H9 (cell line): ENCODE measurements around the gene TDP1. TPM values are rescaled to one million over a fixed set of nuclear protein-coding genes. Genes with fewer than 3 reads are reported as not detected.

ENCODE experiments used
- DNase-seq: peaks from one replicate; pipeline ENCODE4 v3.0.0-alpha.2; 2017
- H2AFZ ChIP-seq: one replicate; pipeline ENCODE4 v1.6.1; 2013; ENCODE audit warnings: mild to moderate bottlenecking, low read length, control low read depth, moderate library complexity
- H2AK5ac ChIP-seq: 2 replicates; pipeline ENCODE4 v1.6.1; 2013; ENCODE audit warnings: low read length, control low read depth, mixed read lengths; ENCODE audit not compliant: insufficient read length
- H2BK120ac ChIP-seq: one replicate; pipeline ENCODE4 v1.6.1; 2013; ENCODE audit warnings: low read depth, mild to moderate bottlenecking, low read length, control low read depth, inconsistent platforms; ENCODE audit not compliant: poor library complexity, severe bottlenecking
- H2BK12ac ChIP-seq: 2 replicates; pipeline ENCODE4 v1.6.1; 2013; ENCODE audit warnings: low read length, control low read depth, mixed read lengths, low read depth; ENCODE audit not compliant: insufficient read length
- H2BK15ac ChIP-seq: 2 replicates; pipeline ENCODE4 v1.6.1; 2013; ENCODE audit warnings: low read depth, low read length, control low read depth
- H2BK20ac ChIP-seq: one replicate; pipeline ENCODE4 v1.6.1; 2013; ENCODE audit warnings: low read depth, mild to moderate bottlenecking, low read length, control low read depth, inconsistent platforms; ENCODE audit not compliant: poor library complexity, severe bottlenecking
- H2BK5ac ChIP-seq: 2 replicates; pipeline ENCODE4 v1.6.1; 2013; ENCODE audit warnings: low read length, control low read depth, mixed read lengths; ENCODE audit not compliant: insufficient read length
- H3K14ac ChIP-seq: 2 replicates; pipeline ENCODE4 v1.6.1; 2013; ENCODE audit warnings: low read length, control low read depth; ENCODE audit not compliant: insufficient read depth
- H3K18ac ChIP-seq: 2 replicates; pipeline ENCODE4 v1.6.1; 2013; ENCODE audit warnings: low read depth, mild to moderate bottlenecking, mixed read lengths, low read length, control low read depth; ENCODE audit not compliant: insufficient read length
- H3K23ac ChIP-seq: 2 replicates; pipeline ENCODE4 v1.6.1; 2013; ENCODE audit warnings: low read length, control low read depth, mixed read lengths, low read depth; ENCODE audit not compliant: insufficient read length
- H3K23me2 ChIP-seq: 2 replicates; pipeline ENCODE4 v1.6.1; 2013; ENCODE audit warnings: low read depth, mild to moderate bottlenecking, mixed read lengths, low read length, control low read depth; ENCODE audit not compliant: insufficient read length, poor library complexity, severe bottlenecking
- H3K27ac ChIP-seq: 2 replicates; pipeline ENCODE4 v1.5.1; 2013; ENCODE audit warnings: low read length, control low read depth, mixed read lengths, low read depth; ENCODE audit not compliant: insufficient read length
- H3K27me3 ChIP-seq: 2 replicates; pipeline ENCODE4 v1.6.1; 2013; ENCODE audit warnings: low read length, control low read depth, inconsistent platforms; ENCODE audit not compliant: insufficient read depth
- H3K4ac ChIP-seq: 2 replicates; pipeline ENCODE4 v1.6.1; 2013; ENCODE audit warnings: low read depth, mild to moderate bottlenecking, control low read depth, inconsistent platforms, low read length, moderate library complexity
- H3K4me1 ChIP-seq: 2 replicates; pipeline ENCODE4 v1.6.1; 2013; ENCODE audit warnings: low read length, control low read depth, inconsistent platforms; ENCODE audit not compliant: insufficient read depth
- H3K4me2 ChIP-seq: 2 replicates; pipeline ENCODE4 v1.6.1; 2013; ENCODE audit warnings: low read length, control low read depth, mixed read lengths; ENCODE audit not compliant: insufficient read length, insufficient read depth
- H3K56ac ChIP-seq: 2 replicates; pipeline ENCODE4 v1.6.1; 2013; ENCODE audit warnings: low read depth, mild to moderate bottlenecking, mixed read lengths, low read length, control low read depth; ENCODE audit not compliant: insufficient read length
- H3K79me1 ChIP-seq: 2 replicates; pipeline ENCODE4 v1.6.1; 2013; ENCODE audit warnings: low read depth, mild to moderate bottlenecking, moderate library complexity, low read length, control low read depth, inconsistent platforms; ENCODE audit not compliant: insufficient read depth, poor library complexity, severe bottlenecking
- H3K79me2 ChIP-seq: 2 replicates; pipeline ENCODE4 v1.6.1; 2013; ENCODE audit warnings: low read length, control low read depth, inconsistent platforms; ENCODE audit not compliant: insufficient read depth
- H3K9ac ChIP-seq: 2 replicates; pipeline ENCODE4 v1.6.1; 2013; ENCODE audit warnings: low read length, control low read depth, mixed read lengths; ENCODE audit not compliant: insufficient read length; ENCODE audit errors: extremely low read depth
- H3K9me3 ChIP-seq: one replicate; pipeline ENCODE4 v1.6.1; 2013; ENCODE audit warnings: low read depth, low read length, inconsistent platforms; ENCODE audit not compliant: control insufficient read depth
- H3T11ph ChIP-seq: one replicate; pipeline ENCODE4 v1.6.1; 2013; ENCODE audit warnings: mild to moderate bottlenecking, low read length, control low read depth, inconsistent platforms
- H4K20me1 ChIP-seq: one replicate; pipeline ENCODE4 v1.6.1; 2013; ENCODE audit not compliant: control insufficient read depth, insufficient read length, insufficient read depth
- H4K5ac ChIP-seq: 2 replicates; pipeline ENCODE4 v1.6.1; 2013; ENCODE audit warnings: low read depth, mild to moderate bottlenecking, mixed read lengths, low read length, control low read depth; ENCODE audit not compliant: insufficient read length
- H4K8ac ChIP-seq: replicated peaks from 2 replicates; pipeline ENCODE4 v1.6.1; 2013; ENCODE audit warnings: low read length, control low read depth, mixed read lengths, low read depth; ENCODE audit not compliant: insufficient read length
- H4K91ac ChIP-seq: 2 replicates; pipeline ENCODE4 v1.6.1; 2013; ENCODE audit warnings: low read depth, mild to moderate bottlenecking, moderate library complexity, mixed read lengths, low read length, control low read depth; ENCODE audit not compliant: insufficient read length
- H3K27ac Mint-ChIP-seq, 3 experiments: 2 replicates in 2 of 3; 3 replicates in 1 of 3; pipeline ENCODE4 v1.8.0; 2020 to 2021; ENCODE audit warnings: mixed read lengths in 3 of 3, mild to moderate bottlenecking in 1 of 3, moderate library complexity in 1 of 3
- H3K27me3 Mint-ChIP-seq: 2 replicates; pipeline ENCODE4 v1.8.0; 2021; ENCODE audit warnings: low read depth, mild to moderate bottlenecking, moderate library complexity, mixed read lengths
- H3K36me3 Mint-ChIP-seq, 3 experiments: 2 replicates in 2 of 3; 3 replicates in 1 of 3; pipeline ENCODE4 v1.8.0; 2020 to 2021; ENCODE audit warnings: low read depth in 3 of 3, mixed read lengths in 3 of 3; ENCODE audit not compliant: insufficient read depth in 1 of 3
- H3K4me1 Mint-ChIP-seq, 2 experiments: 2 replicates each; pipeline ENCODE4 v1.8.0; 2020; ENCODE audit warnings: mixed read lengths in 2 of 2
- H3K4me3 Mint-ChIP-seq, 2 experiments: 2 replicates in 1 of 2; 3 replicates in 1 of 2; pipeline ENCODE4 v1.8.0; 2020 to 2021; ENCODE audit warnings: mild to moderate bottlenecking in 2 of 2, mixed read lengths in 2 of 2, moderate library complexity in 1 of 2
- H3K9me3 Mint-ChIP-seq, 2 experiments: 2 replicates in 1 of 2; 3 replicates in 1 of 2; pipeline ENCODE4 v1.8.0; 2020; ENCODE audit warnings: mild to moderate bottlenecking in 2 of 2, mixed read lengths in 2 of 2, moderate library complexity in 1 of 2
- WGBS: extraction: QIAGEN DNeasy Blood & Tissue Kit; methylation state at CpG from one replicate; pipeline ENCODE4 v1.1.7; 2013; ENCODE audit warnings: missing lambda C conversion rate, low lambda C conversion rate, mixed read lengths; ENCODE audit not compliant: insufficient read length; ENCODE audit errors: extremely low coverage; 5-methylcytosine and 5-hydroxymethylcytosine counted together
- total RNA-seq: library from RNA; stranded (reverse); gene quantifications from 2 replicates; pipeline ENCODE4 v1.2.1, GENCODE V29; 2021
- TF ChIP-seq, protein P1 (sequence below): fragments of 200-600 bp; sonication (generic); conservative IDR thresholded peaks from 3 replicates; pipeline ENCODE4 v1.8.0; 2021; ENCODE audit warnings: antibody characterized with exemption, mild to moderate bottlenecking

Gene TDP1
- total RNA-seq, 1 experiment from 2014 or later = 53.4 TPM

DNA sequence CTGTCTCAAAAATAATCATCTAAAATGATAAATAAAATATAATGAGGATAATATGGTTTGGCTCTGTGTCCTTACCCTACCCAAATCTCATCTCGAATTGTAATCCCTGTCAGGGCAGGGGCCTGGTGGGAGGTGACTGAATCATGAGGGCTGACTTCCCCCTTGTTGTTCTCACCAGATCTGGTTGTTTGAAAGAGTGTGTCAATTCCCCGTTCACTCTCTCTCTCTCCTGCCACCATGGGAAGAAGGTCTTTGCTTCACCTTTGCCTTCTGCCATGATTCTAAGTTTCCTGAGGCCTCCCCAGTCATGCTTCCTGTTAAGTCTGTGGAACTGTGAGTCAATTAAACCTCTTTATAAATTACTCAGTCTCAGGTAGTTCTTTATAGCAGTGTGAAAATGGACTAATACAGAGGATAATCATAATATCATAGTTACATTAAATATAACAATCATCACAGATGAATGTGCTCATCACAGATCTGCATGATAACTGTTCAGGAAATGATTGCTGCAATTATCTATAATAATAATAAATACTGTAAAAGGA, 13.8 kb upstream of the TDP1 start:
- Histone ChIP-seq H2BK5ac (no peak overlapping the region), H3K27me3 (no peaks in the 10 kb centered on the region), H3K56ac (no peak overlapping the region), H3K4me2 (no peak overlapping the region), H3K23me2 (no peaks in the 10 kb centered on the region), H3K9me3 (no peaks in the 10 kb centered on the region), H2BK20ac (no peak overlapping the region), H3K4ac (no peak overlapping the region), H2BK120ac (no peak overlapping the region), H3K9ac (no peak overlapping the region), H2BK12ac (no peak overlapping the region), H2AK5ac (no peak overlapping the region), H2AFZ (no peak overlapping the region), H3K4me1 (no peaks in the 10 kb centered on the region), H3T11ph (no peak overlapping the region), H4K8ac (no peak overlapping the region), H4K91ac (no peak overlapping the region), H3K27ac (no peak overlapping the region), H4K5ac (no peak overlapping the region), H3K18ac (no peak overlapping the region), H3K79me1 (no peaks in the 10 kb centered on the region), H2BK15ac (no peak overlapping the region), H3K23ac (no peak overlapping the region), H3K79me2 (no peaks in the 10 kb centered on the region), H4K20me1 (no peaks in the 10 kb centered on the region), H3K14ac (no peak overlapping the region)
- DNase-seq = no peak
- WGBS = no CpG with 5 or more reads among the region's 2 CpGs
- TF ChIP-seq, protein P1, sequence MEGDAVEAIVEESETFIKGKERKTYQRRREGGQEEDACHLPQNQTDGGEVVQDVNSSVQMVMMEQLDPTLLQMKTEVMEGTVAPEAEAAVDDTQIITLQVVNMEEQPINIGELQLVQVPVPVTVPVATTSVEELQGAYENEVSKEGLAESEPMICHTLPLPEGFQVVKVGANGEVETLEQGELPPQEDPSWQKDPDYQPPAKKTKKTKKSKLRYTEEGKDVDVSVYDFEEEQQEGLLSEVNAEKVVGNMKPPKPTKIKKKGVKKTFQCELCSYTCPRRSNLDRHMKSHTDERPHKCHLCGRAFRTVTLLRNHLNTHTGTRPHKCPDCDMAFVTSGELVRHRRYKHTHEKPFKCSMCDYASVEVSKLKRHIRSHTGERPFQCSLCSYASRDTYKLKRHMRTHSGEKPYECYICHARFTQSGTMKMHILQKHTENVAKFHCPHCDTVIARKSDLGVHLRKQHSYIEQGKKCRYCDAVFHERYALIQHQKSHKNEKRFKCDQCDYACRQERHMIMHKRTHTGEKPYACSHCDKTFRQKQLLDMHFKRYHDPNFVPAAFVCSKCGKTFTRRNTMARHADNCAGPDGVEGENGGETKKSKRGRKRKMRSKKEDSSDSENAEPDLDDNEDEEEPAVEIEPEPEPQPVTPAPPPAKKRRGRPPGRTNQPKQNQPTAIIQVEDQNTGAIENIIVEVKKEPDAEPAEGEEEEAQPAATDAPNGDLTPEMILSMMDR = no peak
- H3K4me1 Mint-ChIP-seq = peaks cover 3 to 4% of the 10 kb centered on the region in 2 experiments
- no peaks in the 10 kb centered on the region for H3K36me3 Mint-ChIP-seq
- no peaks in the 10 kb centered on the region for H3K27me3 Mint-ChIP-seq
- no peaks in the 10 kb centered on the region for H3K9me3 Mint-ChIP-seq
- H3K4me3 Mint-ChIP-seq = no peak overlapping the region
- H3K27ac Mint-ChIP-seq = peak overlapping the region in 2 of 3 experiments; percentile 6 to 39; a peak in 1 of 7 replicates
